Karpas-422 (cell line): ENCODE results near the gene MRPL20. TPM values are rescaled to one million over a fixed set of nuclear protein-coding genes. Genes with fewer than 3 reads are reported as not detected.

Experiments
- DNase-seq: peaks from one replicate; pipeline ENCODE4 v3.0.0-alpha.2; 2015
- H2AFZ ChIP-seq: fragments of 200-600 bp; sonication (generic); 2 replicates; pipeline ENCODE4 v1.6.1; 2014; ENCODE audit warnings: antibody characterized with exemption, low read length, mixed read lengths
- H3K27ac ChIP-seq: fragments of 200-600 bp; sonication (generic); 2 replicates; pipeline ENCODE4 v1.5.1; 2014; ENCODE audit warnings: mild to moderate bottlenecking, low read length, moderate library complexity
- H3K27me3 ChIP-seq: fragments of 200-600 bp; sonication (generic); 2 replicates; pipeline ENCODE4 v1.6.1; 2014; ENCODE audit warnings: low read length, mixed read lengths
- H3K36me3 ChIP-seq: fragments of 200-600 bp; sonication (generic); 2 replicates; pipeline ENCODE4 v1.6.1; 2014; ENCODE audit warnings: low read length, mixed read lengths; ENCODE audit not compliant: insufficient read depth
- H3K4me1 ChIP-seq: fragments of 200-600 bp; sonication (generic); 2 replicates; pipeline ENCODE4 v1.6.1; 2014; ENCODE audit warnings: mild to moderate bottlenecking, low read length, mixed read lengths
- H3K4me2 ChIP-seq: fragments of 200-600 bp; sonication (generic); 2 replicates; pipeline ENCODE4 v1.6.1; 2014; ENCODE audit warnings: low read length, low read depth, mild to moderate bottlenecking; ENCODE audit not compliant: poor library complexity, severe bottlenecking
- H3K4me3 ChIP-seq: fragments of 200-600 bp; sonication (generic); 2 replicates; pipeline ENCODE4 v1.5.1; 2014; ENCODE audit warnings: mild to moderate bottlenecking, antibody characterized with exemption, low read length, mixed read lengths
- H3K79me2 ChIP-seq: fragments of 200-600 bp; sonication (generic); 2 replicates; pipeline ENCODE4 v1.6.1; 2014; ENCODE audit warnings: mild to moderate bottlenecking, low read length, mixed read lengths
- H3K9ac ChIP-seq: fragments of 200-600 bp; sonication (generic); 2 replicates; pipeline ENCODE4 v1.6.0; 2014; ENCODE audit warnings: low read length
- H3K9me2 ChIP-seq: fragments of 200-600 bp; sonication (generic), shearing (Covaris generic); replicated peaks from 2 replicates; pipeline ENCODE4 v1.6.0; 2014; ENCODE audit warnings: mild to moderate bottlenecking, low read length, moderate library complexity; ENCODE audit not compliant: insufficient read depth
- H3K9me3 ChIP-seq: fragments of 300-700, 200-600 bp; sonication (generic); 2 replicates; pipeline ENCODE4 v1.6.1; 2014; ENCODE audit warnings: low read length, mixed read lengths
- H4K20me1 ChIP-seq: fragments of 200-600 bp; sonication (generic); 2 replicates; pipeline ENCODE4 v1.6.1; 2014; ENCODE audit warnings: mild to moderate bottlenecking, antibody characterized with exemption, low read length, low read depth; ENCODE audit not compliant: insufficient read depth
- total RNA-seq: library from RNA; depleted of rRNA; stranded (reverse); fragments of >200 nt; shearing (Covaris generic); gene quantifications from 2 replicates; pipeline ENCODE4 v1.2.3, GENCODE V29; 2014; ENCODE audit warnings: low replicate concordance

MRPL20 gene
- total RNA-seq, 1 experiment from 2014 or later = 136 TPM

DNA sequence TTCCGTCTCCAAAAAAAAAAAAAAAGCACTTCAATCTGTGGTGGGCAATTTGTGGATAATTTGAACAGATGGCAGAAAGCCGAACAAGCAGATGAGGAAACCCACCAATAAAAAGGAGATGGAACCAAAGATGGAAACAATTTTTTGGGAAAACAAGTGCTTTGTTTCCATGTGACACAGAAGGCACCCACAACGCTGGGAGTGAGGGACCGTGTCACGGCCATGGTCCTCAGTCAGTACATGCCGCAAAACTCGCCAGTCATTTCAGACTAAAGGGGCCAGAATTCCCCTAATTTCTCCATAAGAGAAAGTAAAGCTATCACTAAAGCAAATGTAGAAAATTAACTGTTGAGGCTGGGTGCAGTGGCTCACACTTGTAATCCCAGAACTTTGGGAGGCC, 13.0 kb downstream of the MRPL20 start:
- H3K9ac ChIP-seq = no peak overlapping the region
- H2AFZ ChIP-seq = no peak overlapping the region
- H3K4me1 ChIP-seq = peaks cover 12% of the 10 kb centered on the region
- H3K36me3 ChIP-seq = peaks cover 68% of the 10 kb centered on the region
- DNase-seq = no peak
- H3K4me3 ChIP-seq = no peak overlapping the region
- 0 out of 2 replicates have a peak, but pooled peaks cover 5% of the 10 kb centered on the region for H4K20me1 ChIP-seq
- H3K4me2 ChIP-seq = no peak overlapping the region
- no peaks in the 10 kb centered on the region for H3K9me3 ChIP-seq
- H3K9me2 ChIP-seq = no peaks in the 10 kb centered on the region
- H3K27me3 ChIP-seq = no peaks in the 10 kb centered on the region
- no peak overlapping the region for H3K27ac ChIP-seq
- H3K79me2 ChIP-seq = peaks cover 49% of the 10 kb centered on the region

DNA sequence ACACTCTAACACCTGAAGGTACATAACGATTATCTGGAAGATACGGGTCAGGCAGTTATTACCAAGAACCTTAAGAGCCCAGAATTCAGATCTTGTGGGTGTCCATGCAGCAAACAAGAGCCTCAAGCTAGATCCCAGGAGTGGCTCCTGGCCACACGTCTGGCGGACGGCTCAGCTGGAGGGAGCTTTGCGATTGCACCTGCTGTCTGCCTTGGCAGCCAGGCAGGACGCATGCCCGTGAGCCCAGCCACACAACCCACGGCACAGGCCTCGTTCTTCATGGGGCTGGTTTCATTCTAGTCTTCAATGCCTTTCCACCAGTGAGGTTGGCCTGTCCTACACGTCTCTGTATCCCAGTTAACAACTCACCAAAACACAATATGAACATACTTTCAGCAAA, 13.7 kb downstream of the MRPL20 start:
- Histone ChIP-seq H3K27me3 (no peaks in the 10 kb centered on the region), H3K4me1 (peaks cover 12% of the 10 kb centered on the region), H3K9ac (no peak overlapping the region), H4K20me1 (0 out of 2 replicates have a peak, but pooled peaks cover 5% of the 10 kb centered on the region), H2AFZ (no peak overlapping the region), H3K27ac (no peak overlapping the region), H3K79me2 (peaks cover 42% of the 10 kb centered on the region), H3K4me2 (no peak overlapping the region), H3K36me3 (peaks cover 68% of the 10 kb centered on the region), H3K4me3 (no peak overlapping the region), H3K9me2 (no peaks in the 10 kb centered on the region), H3K9me3 (no peaks in the 10 kb centered on the region)
- DNase-seq = no peak

DNA sequence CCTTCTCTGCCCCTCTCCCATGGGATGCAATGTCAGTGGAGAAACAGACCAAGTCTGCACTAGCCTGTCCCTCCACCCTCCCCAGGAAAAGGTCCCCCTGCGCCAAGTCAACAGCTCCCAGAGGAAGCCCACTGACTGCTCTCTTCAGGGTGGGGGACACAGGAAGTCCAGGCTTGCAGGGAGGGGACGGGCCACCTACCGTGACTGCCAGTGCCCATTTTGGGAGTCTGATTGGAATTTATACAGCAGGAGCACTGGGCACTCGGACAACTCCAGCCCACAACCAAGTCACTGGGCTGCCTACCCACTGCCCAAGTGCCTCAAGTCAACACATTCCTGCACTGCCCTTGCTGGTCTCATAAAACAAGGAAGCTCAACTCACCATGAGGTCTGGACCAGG, 14.1 kb downstream of the MRPL20 start:
- DNase-seq = no peak
- Histone ChIP-seq H3K9ac (no peak overlapping the region), H2AFZ (no peak overlapping the region), H3K4me1 (peaks cover 9% of the 10 kb centered on the region), H3K4me2 (no peak overlapping the region), H3K36me3 (peaks cover 69% of the 10 kb centered on the region), H3K9me3 (no peaks in the 10 kb centered on the region), H3K79me2 (peaks cover 38% of the 10 kb centered on the region), H3K4me3 (no peak overlapping the region), H3K9me2 (no peaks in the 10 kb centered on the region), H3K27me3 (no peaks in the 10 kb centered on the region), H4K20me1 (0 out of 2 replicates have a peak, but pooled peaks cover 5% of the 10 kb centered on the region), H3K27ac (no peak overlapping the region)

DNA sequence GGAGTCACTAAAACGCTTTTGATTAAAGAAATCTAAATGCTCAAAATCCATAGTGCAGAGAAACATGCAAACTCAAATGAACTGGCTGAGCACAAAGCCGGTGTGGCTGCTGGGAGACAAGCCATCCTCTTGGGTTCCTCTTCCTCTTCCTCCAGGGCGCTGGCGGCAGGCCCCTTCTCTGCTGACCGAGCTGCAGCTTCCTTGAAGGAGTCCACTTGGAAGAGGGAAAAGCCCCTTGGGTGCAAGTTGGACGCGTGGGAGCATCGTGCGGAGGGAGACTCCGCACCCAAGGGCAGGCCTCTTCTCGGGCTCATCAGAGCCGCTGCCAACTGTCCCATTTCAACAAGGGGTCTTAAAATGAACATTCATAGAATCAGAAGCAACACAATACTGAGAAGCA, 15.9 kb downstream of the MRPL20 start:
- H3K4me3 ChIP-seq = no peak overlapping the region
- DNase-seq = no peak
- H3K4me1 ChIP-seq = no peaks in the 10 kb centered on the region
- H3K79me2 ChIP-seq = peaks cover 27% of the 10 kb centered on the region
- H3K27me3 ChIP-seq = no peaks in the 10 kb centered on the region
- H3K27ac ChIP-seq = no peak overlapping the region
- no peaks in the 10 kb centered on the region for H3K9me3 ChIP-seq
- no peak overlapping the region for H3K4me2 ChIP-seq
- H3K9me2 ChIP-seq = no peaks in the 10 kb centered on the region
- no peak overlapping the region for H2AFZ ChIP-seq
- H3K36me3 ChIP-seq = peaks cover 74% of the 10 kb centered on the region
- H3K9ac ChIP-seq = no peak overlapping the region
- 0 out of 2 replicates have a peak, but pooled peaks cover 5% of the 10 kb centered on the region for H4K20me1 ChIP-seq

DNA sequence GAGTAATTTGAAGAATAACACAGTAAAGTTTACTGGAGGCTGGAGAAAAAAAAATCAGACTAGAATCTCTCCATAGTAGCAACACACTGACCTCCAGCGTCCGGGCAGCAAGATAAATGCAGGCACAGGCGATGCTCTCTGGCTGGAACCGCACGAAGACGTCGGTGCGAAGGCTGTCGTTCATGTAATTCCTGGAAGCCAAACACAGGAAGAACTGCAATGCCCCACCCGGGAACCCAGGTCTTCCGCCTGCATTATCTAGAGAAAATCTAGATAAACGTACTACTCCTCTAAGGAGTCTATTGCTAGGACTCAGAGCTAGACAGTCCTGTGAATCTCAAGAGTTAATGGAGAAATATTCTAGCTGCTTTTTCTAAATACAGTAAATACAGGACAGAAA, 16.4 kb downstream of the MRPL20 start:
- no peak for DNase-seq
- peaks cover 78% of the 10 kb centered on the region for H3K36me3 ChIP-seq
- no peak overlapping the region for H3K4me2 ChIP-seq
- no peak overlapping the region for H3K27ac ChIP-seq
- H3K4me3 ChIP-seq = no peak overlapping the region
- 0 out of 2 replicates have a peak, but pooled peaks cover 5% of the 10 kb centered on the region for H4K20me1 ChIP-seq
- no peak overlapping the region for H2AFZ ChIP-seq
- peaks cover 28% of the 10 kb centered on the region for H3K79me2 ChIP-seq
- no peak overlapping the region for H3K9ac ChIP-seq
- no peaks in the 10 kb centered on the region for H3K9me2 ChIP-seq
- no peaks in the 10 kb centered on the region for H3K9me3 ChIP-seq
- no peaks in the 10 kb centered on the region for H3K4me1 ChIP-seq
- no peaks in the 10 kb centered on the region for H3K27me3 ChIP-seq

DNA sequence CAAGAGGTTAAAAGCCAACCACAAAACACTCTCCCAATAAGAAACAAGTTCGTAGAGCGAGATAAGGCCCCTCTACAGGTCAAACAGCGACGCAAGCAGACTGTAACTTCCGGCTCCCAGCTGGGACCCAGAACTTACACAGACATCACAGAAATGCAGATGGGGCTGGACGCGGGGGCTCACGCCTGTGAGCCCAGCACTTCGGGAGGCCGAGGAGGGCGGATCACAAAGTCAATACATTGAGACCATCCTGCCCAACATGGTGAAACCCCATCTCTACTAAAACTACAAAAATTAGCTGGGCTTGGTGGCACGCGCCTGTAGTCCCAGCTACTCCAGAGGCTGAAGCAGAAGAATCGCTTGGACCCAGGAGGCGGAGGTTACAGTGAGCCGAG, 19.0 kb downstream of the MRPL20 start:
- Histone ChIP-seq H3K79me2 (peaks cover 19% of the 10 kb centered on the region; the same call in 1 of the 2 replicates), H3K4me1 (no peaks in the 10 kb centered on the region), H2AFZ (no peak overlapping the region), H3K27me3 (no peaks in the 10 kb centered on the region), H3K36me3 (peaks cover 64% of the 10 kb centered on the region), H3K9me3 (no peaks in the 10 kb centered on the region), H3K27ac (no peak overlapping the region), H3K4me2 (no peak overlapping the region), H3K4me3 (no peak overlapping the region), H4K20me1 (0 out of 2 replicates have a peak, but pooled peaks cover 2% of the 10 kb centered on the region), H3K9me2 (no peaks in the 10 kb centered on the region), H3K9ac (no peak overlapping the region)
- DNase-seq = no peak

DNA sequence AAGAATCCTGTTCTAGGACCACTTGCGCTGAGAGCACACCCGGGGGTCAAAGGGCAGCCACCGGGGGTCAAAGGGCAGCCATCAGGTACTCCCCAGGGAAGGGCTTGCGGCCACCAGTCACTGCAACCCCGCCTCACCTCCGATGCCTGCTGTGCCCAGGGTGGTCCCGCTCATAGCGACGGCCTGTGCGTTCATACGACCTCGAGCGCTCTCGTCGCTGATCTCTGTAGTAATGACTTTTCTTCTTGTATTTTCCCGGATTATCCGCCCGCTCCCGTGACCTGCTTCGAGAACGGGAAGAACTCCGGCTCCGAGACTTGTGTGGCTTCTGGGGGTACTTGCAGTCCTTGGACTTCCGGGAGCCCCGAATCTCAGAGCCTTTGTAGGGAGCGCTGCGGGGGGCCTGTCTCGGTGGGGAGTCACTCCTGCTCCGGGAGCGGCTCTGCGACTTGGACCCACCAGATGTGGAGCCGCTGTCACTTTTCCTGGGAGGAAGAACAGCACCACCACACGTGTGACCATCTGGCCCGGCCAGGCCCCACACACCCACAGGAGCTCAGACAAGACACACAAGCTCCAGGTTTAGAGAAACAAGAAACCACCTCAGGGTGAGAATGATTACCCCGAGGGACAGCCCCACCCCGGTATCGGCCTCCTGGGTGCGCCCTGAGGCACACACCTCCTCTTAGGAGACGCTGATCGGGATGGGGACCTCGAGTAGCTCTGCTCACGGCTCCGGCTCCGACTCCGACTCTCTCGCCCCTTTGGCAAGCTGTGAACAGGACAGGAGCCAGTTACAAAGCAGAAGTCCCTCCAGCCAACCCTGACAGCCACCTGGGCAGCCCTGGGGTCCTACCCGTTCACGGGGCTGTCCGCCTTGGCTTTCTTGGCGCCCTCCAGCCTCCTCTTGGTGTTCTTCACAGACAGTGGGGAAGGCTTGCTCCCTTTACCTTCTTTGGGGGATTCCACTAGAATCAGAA, 19.7 kb downstream of the MRPL20 start:
- no peak for DNase-seq
- Histone ChIP-seq H3K4me2 (no peak overlapping the region), H3K79me2 (peaks cover 20% of the 10 kb centered on the region), H3K27me3 (no peaks in the 10 kb centered on the region), H3K4me3 (no peak overlapping the region), H3K9me2 (no peaks in the 10 kb centered on the region), H3K9me3 (no peaks in the 10 kb centered on the region), H4K20me1 (no peaks in the 10 kb centered on the region), H3K9ac (no peak overlapping the region), H3K36me3 (peaks cover 57% of the 10 kb centered on the region), H3K27ac (no peak overlapping the region), H3K4me1 (no peaks in the 10 kb centered on the region), H2AFZ (no peak overlapping the region)

DNA sequence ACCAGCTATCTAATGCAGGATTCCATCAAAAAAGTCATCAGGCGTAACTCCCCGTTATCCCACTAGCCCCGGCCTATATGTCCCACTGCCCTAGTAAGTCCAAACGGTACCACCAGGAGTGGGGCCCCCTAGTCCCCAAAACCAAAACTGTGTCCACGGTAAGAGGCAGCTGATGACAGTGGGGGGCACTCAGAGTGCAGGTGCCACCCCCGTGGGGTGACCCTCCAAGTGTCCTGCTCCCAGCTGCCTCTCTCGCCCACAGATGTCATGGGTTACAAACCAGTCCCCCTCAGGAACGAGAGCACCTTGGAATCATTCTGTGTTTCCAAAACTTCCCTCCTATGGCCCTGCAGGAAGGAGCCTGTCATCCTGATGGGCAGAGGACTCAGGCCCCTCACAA, 21.2 kb downstream of the MRPL20 start:
- no peak overlapping the region for H3K4me3 ChIP-seq
- H3K4me1 ChIP-seq = no peaks in the 10 kb centered on the region
- peaks cover 43% of the 10 kb centered on the region for H3K36me3 ChIP-seq
- H3K9me2 ChIP-seq = no peaks in the 10 kb centered on the region
- no peak overlapping the region for H3K27ac ChIP-seq
- H3K4me2 ChIP-seq = no peak overlapping the region
- H3K9me3 ChIP-seq = no peaks in the 10 kb centered on the region
- H3K9ac ChIP-seq = no peak overlapping the region
- H2AFZ ChIP-seq = no peak overlapping the region
- H3K27me3 ChIP-seq = no peaks in the 10 kb centered on the region
- peaks cover 28% of the 10 kb centered on the region for H3K79me2 ChIP-seq
- no peaks in the 10 kb centered on the region for H4K20me1 ChIP-seq
- no peak for DNase-seq
